GM18858 (cell line): ENCODE measurements around the gene FASTKD2.

Experiments used
- ATAC-seq: cut with Tn5 transposase; IDR thresholded peaks from one replicate; pipeline ENCODE4 v1.9.1; 2021; ENCODE audit not compliant: unreplicated experiment

Gene FASTKD2

DNA sequence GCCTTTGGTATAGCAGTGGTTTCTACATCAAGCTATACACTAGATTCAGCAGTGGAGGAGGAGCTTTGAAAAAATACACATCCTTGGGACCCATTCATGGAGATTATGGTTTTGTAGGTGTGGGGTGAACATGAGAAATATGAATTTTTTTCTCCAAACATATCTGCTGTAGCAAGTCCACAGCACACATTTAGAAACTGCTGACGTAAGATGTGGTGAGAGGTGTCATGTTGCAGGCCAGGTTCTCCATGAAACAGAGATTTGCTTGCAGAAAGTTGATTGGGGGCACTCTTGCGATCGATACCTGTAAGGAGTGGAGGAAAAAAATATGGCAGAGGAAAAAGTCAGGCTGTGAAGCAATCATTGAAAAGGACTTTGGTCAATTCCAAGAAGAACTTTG, 67.9 kb downstream of the FASTKD2 start:
- no peak for ATAC-seq

DNA sequence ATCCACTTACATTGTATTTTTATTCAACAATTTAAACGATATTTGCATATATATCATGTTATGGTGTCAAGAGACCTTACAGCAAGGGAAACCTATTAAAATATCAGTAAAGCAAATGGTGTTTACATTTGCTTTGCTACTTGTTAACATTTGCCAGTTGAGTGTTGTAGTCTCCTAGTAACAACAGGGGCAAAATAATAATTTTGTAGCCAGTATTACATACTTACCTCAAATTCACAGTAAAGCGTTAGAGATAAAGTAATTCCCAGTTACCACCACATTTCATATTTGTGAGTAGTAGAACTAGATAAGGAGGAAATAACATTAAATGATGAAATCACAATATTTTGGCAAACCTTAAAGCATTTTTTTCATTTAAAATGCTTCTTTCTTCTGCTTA, 71.3 kb downstream of the FASTKD2 start:
- ATAC-seq: no peak

DNA sequence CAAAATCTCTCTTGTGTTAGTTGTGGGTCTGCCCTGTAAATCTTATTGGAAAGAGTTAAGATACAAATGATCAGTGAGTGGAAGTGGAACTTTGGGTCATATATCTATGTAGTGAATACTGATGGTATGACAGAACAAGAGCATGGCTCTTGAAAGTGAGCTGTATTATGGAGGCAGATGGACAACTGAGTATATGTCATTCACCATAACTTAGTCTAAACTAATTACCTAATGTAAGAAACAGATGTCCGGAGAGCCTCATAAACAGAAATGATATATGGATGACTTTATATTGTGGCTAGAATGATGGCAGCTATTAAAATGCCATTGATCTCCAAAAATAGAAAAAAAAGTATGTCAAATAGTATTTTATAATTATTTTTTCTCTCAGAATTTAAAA, 72.4 kb downstream of the FASTKD2 start:
- ATAC-seq: no peak

DNA sequence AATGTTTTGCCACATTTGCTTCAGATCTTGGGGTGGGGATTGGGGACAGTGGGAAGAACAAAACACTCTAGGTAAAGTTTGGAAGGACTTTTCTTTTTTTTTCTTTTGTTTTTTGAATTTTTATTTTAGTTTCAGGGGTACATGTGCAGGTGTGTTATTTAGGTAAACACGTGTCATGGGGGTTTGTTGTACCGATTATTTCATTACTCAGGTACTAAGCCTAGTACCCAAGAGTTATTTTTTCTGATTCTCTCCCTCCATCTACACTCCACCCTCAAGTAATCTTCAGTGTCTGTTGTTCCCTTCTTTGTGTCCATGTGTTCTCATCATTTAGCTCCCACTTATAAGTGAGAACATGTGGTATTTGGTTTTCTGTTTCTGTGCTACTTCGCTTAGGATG, 73.3 kb downstream of the FASTKD2 start:
- no peak for ATAC-seq

DNA sequence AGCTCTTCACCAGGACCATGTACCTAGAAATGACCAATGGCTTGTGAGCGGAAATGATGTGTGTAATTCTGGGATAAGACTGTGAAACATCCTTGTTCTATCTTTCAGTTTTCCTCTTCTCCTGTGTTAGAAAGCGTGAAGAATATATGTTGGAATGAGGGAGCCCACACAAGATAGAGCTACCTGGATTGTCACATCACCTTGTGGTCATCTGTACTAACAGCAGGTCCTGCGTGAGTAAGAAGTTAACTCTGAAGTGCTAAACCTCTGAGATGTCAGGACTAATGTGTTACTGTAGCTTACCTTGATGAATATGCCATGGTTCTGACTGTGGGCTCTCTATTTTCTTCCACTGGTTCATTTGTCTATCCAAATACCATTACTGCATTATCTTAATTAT, 75.6 kb downstream of the FASTKD2 start:
- ATAC-seq: no peak
